HK-2 (cell line): ENCODE measurements around the gene METRNL.

Experiments used
- DNase-seq: peaks from one replicate; pipeline ENCODE4 v3.0.0-alpha.2; 2018; ENCODE audit not compliant: unreplicated experiment

Gene METRNL

DNA sequence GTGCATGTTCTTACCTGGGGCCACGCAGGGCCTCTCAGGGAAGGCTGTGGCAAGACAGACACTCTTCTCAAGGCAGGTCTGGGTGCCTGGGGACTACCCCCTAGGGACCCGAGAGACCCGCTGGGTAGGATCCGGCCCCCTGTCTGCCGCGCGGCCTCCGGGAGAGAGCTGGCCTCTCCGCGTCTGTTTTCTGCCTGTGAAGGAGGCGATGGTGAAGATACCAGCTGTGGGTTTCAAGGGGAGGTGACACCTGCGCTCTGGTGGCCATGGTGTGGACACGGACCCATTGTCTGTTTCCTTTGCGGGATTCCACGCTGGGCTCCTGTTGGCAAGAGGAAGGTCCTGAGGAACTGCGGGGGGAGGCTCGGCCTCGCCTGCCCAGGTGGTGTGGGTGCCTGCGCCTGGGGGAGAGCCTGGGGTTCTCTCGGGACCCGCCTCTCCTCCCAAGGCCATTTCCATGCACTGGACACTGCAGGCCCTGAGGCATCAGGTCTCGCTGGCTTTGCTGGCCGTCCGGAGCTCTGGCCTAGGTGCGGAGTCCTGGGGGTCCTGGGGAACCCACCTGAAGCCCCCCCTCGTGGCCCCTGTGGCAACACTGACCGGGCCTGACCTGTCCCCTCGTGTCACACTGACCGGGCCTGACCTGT lies 12.2 kb upstream of the METRNL start:
- no peak for DNase-seq

DNA sequence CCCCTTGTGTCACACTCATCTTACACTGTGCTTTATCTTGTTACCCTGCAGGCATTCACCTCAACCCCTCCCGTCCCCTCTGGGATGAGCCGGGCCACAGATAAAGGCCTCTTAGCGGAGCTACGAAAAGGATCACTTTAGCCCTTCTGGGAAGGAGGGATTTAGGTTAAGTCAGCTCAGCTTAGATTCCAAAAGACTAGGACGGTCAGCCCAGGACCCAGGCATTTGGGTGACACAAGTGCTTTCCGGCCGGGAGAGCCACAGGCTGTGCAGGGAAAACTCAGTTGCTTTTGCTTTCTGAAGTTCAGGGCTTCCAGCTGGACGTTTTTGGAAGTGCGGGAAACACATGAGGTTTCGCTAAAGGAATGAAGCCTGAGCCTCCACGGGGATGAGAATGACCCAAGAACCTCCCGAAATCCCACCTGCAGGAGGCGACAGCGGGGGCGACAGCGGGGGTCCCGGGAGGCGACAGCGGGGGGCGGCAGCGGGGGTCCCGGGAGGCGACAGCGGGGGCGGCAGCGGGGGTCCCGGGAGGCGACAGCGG lies 11.6 kb upstream of the METRNL start:
- no peak for DNase-seq

DNA sequence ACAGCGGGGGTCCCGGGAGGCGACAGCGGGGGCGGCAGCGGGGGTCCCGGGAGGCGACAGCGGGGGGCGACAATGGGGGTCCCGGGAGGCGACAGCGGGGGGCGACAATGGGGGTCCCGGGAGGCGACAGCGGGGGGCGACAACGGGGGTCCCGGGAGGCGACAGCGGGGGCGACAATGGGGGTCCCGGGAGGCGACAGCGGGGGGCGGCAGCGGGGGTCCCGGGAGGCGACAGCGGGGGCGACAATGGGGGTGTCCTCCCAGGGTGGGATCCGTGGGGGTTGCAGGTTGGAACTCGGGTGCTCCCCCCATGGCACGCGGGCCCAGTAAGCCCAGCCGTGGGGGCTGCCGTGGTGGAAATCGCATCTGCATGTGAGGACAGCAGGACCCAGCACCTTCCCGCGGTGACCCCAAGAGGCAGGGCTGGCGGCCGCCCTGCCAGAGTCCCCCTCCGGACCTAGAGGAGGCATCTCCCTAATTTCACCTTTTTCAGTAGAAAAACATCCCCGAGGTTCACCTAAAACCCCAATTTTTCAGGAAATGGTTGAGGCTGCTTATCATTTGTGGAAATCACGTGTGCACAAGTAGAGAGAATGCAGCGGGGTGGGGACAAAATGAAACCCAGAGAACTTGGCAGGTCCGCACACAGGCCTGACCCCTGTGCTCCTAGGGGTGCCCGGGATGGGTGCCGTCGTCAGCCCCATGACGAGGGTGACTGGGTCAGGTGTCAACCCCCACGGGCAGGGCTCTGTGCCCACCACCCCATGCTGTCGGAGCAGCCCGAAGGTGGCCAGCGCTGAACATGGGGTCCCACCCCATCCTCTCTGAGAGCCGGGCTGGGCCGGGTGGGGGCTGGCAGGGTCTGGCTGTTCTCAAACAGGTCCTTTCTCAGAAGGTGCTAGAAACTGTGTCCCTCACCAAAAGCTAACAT lies 10.5 kb upstream of the METRNL start:
- DNase-seq, result no peak

DNA sequence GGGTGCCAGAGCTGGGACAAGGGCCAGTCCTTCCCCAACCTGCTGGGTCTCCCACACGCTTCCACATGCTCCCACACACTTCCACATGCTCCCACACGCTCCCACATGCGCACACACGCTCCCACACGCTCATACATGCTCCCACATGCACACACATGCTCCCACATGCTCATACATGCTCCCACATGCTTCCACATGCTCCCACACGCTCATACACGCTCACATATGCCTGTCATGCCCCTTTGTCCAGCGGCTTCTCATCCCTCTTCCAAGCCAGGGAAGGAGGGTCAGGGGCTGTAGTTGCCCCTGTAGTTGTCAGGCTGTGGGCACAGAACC lies 9.9 kb upstream of the METRNL start:
- DNase-seq, result no peak

DNA sequence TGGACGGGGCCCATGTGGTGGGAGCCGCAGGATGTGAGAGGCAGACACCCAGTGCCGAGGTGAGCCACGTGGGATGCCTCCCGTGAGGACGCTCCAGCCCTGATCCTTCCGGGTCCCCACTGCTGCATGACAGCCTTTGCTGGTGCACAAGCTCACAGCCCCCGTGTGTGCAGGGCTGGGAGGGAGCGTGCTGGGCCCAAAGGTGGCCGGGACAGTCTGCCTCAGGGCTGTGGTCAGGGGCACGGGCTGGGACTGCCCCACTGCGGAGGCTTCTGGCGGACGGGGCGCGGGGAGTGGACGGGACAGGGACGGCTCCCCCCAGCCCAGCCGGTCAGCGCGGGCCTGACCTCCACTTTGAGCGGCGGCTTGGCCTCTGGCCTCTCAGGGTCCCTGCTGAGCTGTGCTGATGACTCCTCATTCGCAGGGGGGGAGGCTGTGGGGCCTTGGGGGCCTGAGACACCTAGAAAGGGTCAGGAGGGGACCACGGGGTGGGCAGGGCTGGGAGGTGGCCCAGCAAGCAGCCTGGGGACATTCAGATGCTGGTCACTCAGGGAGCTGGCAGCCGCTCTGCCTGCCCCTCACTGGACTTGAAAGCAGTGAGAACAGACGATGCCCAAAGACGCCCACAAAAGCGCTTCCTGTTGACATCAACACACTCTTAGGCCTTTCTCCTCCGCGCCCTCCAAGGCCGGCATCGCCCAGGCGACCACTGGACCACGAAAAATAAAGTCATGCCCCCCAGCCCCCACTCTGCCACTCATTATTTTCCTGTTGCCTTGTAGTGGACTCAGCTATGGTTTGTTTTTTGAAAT lies 9.3 kb upstream of the METRNL start:
- no peak for DNase-seq

DNA sequence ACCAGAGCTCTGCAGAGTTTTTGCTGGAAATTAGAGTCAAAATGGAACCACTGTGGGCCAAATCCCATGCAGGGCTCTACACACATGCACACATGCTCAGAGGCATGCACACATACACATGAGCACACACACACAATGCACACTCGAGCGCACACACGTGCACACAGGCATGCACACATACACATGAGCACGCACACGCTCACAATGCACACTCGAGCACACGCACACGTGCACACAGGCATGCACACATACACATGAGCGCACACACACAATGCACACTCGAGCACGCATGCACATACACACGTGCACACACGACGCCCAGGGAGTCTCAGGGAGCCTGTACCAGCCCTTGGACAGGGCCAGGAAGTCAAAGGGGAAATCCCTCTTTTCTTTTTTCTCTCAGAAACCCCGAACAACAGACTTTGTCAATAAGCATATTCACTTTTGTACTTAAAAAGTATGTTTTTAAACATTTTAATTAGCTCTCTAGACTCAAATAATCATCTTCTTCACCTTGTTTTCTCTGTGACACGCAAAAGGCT lies 8.5 kb upstream of the METRNL start:
- DNase-seq, result no peak

DNA sequence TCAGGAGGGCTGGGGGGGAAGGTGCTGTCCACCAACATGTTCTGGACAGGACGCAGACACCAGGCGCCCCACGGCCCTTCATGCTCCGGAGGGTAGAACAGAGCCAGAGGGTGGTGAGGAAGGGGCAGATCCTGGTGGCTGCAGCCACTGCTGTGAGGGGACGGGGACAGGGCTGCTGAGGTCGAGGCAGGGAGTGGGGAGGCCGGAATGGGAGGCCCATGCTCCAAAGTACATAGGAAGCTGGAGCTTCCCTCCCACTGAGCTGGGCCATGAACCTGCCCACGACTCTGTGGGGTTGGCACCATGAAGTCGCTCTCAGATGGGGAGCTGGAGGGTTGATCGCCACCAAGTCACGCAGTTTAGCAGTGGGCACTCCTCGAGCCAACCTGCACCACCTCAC lies 8.0 kb upstream of the METRNL start:
- DNase-seq, result no peak

DNA sequence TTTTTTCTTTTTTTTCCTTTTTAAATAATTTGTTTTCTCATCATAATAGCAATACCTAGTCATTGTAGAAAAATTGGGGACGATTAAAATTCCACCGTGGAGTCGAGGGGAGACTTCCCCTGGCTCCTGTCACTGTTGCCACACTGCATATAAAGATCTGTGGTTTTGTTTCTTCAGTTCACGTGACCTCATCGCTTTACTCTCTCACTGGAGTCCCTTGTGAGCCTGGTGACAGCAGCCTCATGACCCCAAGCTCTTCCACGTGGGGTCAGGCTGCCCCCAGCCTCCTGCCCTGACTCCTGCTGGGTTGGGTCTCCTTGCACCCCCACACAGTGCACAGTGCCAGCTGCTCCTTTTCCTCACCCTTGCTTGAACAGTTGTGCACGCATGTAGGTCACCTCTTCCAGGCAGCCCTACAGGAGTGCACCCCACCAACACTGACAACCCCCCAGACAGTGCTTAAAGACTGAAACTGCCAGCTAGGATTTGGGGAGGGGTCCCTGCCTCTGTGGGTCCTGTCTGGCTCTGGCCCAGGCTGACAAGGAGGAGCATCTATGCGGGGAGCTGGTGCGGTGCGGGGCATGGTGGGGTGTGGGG lies 7.3 kb upstream of the METRNL start:
- DNase-seq, result no peak

DNA sequence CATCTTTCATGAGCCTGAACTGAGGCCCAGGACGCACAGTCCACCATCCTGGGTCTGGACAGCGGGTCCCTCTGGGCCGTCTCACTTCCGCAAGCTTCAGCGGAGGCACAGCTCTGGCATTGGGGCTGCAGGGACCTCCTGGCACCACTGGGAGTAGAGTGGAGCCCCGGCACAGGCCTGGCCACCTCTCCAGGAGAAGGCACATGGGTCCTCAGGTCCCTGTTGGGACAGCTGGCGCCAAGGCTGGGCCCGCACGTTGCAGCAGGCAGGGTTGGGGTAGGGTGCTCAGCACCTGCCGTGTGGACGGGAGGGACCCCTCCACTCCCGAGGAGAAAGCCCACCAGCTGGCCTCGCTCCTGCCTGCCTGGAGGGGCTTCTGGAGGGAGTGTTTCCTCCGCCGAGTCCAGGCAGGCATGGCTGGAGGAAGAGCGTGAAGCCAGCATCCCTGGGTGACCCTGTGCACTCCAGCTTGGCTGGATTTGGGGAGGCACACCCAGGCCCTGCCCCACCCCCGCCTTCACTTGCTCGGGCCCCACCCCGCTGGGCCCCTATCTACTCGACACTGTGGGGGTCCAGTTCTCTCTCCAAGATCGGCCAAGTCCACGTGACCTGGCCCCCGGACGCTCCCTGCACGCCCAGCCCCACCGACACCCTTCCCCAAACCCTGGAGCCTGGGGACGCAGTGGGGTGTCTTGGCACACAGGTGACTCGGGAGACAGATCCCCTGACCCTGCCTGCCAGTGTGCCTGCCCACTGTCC lies 6.6 kb upstream of the METRNL start:
- no peak for DNase-seq

DNA sequence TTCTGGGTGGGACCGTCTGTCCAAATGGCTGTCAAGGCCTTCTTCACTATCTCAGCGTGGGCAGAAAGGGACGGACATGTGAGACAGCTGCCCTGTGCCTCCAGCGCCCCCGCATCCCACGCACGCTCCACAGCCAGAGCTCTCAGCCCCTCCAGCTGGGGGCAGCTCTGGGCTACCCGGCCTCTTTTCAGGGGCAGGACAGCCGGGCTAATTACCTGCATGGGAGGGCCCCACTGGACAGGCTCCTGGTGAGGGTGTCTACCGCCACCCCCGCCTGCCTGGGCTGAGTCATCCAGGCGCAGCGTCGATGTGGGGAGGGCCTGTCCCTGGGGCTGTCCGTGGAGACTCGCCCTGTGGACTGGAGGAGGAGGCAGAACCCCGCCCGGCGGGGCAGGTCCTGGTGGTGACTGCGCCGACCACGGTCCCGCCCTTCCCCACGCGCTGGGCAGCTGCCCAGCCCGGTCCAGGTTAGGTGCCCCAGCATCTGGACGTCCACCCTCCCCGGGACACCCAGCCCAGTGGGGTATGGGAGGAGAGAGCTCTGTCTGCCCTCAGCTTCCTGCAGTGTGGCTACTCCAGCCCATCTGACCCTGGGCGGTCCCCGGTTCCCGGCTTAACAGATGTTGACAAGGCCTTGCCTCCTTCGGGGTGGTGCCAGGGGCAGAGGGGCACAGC lies 5.9 kb upstream of the METRNL start:
- DNase-seq, result peak; percentile 49

DNA sequence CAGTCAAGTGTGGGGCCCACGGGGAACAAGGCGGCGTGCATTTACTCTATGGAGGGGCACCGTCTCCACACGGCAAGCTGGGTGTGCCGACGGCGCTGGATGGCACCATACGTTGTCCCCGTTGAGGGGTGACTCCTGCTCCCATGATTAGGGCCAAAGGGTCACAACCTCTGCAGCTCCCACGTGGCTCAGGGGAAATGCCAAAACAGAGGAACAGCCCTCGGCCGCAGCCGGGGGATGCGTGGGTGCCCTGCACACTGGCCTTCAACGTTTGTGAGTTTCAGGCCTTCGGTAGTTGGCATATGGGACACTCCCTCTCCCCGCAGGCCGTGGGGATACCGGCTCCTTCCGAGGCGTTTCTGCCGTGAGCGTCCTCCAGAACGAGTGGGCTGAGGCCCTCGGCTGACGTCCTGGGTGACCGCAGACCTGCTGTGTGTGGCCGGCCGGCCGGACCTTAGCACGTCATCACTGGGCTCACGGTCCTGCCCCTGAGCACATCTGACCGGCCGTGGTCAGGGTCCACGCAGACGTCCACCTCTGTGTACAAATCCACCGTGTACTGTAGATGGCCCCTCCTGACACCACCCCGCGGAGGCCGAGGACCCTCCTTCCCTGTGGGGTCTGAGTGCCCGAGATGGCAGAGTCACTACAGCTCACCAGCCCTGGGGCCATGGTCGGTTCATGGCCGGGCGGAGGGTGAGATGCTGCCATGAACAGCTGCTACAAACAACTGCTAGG lies 4.8 kb upstream of the METRNL start:
- DNase-seq, result no peak

DNA sequence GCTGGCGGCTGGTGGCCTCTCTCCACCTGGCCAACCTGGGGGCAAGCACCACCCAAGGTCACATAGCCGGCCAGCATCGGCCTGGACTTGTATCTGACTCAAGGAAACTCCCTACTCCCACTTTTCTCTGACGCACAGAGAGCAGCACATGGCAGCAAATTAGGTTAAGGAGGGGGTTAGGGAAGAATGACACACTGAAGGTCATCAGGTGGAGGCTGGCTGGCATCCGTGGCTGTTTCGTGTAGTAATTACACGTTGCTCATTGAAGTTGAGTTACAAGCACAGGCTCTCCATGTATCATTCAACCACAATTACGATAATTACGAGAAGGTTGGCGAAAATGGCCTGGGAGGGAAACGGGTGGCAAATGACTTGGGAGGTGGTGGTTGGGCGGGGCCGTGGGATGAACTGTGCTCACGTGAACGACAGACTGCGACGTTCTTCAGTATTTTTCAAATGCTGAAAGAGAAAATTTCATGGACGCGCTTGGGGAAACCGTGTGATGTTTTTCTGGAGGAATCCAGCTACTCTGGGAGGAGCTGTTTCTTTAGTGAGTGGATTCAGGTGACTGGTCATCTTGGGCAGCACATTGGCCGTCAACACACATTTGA lies 4.0 kb upstream of the METRNL start:
- DNase-seq, result no peak

DNA sequence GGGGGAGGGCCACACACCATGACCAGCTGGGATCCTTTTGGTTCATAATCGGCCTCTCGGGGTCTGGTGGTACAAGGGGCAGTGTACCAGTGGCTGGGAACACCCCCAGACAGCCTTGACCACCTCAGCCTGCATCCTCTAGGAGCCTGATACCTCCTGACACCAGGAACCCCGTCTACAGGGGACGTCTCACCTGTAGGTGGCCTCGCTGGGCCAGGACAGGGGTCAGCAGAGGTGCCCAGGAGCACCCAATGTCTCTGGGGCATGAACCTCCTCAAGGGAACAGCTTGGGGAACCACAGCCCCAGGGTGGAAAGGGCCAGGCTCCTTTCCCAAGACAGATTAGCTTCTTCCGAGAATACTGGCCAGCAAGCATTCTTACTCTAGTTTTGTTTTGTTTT lies 2.5 kb upstream of the METRNL start:
- no peak for DNase-seq

DNA sequence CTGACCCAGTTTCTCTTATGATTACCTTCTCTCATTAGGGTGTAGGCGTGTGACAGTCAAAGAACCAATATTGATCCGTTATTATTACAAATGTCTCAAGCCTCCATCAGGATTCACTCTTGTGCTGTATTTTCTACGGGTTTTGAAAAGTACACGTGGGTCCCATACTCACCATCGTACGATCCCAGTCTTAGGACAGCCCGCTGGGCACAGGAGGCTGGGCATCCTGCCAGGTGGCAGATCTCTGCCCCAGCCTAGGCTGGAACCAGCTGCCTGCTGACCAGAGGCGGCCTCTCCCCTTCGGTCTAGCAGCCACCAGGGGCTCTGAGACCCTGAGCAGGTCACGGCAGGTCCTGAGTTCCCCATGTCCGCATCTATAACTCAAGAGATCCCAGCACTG lies 2.0 kb upstream of the METRNL start:
- DNase-seq, result no peak

DNA sequence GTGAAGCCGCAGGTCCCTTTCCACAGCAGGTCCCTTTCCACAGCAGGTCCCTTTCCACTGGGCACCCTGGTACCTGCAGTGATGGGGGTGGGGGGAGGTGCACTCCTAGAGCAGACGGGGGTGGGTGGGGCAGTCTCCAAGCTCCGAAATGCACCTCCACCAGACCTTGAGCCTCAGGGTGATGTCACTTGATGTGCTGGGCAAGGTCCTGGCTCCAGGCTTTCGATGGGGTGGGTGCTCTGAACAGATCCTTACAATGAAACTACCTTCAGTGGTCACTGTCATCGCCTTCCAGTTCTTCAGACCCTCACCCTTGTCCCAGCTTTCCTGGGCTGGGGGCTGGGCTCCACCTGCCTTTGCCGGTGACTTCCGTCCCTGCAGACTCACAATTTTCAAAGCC lies 1.5 kb upstream of the METRNL start:
- DNase-seq, result no peak

DNA sequence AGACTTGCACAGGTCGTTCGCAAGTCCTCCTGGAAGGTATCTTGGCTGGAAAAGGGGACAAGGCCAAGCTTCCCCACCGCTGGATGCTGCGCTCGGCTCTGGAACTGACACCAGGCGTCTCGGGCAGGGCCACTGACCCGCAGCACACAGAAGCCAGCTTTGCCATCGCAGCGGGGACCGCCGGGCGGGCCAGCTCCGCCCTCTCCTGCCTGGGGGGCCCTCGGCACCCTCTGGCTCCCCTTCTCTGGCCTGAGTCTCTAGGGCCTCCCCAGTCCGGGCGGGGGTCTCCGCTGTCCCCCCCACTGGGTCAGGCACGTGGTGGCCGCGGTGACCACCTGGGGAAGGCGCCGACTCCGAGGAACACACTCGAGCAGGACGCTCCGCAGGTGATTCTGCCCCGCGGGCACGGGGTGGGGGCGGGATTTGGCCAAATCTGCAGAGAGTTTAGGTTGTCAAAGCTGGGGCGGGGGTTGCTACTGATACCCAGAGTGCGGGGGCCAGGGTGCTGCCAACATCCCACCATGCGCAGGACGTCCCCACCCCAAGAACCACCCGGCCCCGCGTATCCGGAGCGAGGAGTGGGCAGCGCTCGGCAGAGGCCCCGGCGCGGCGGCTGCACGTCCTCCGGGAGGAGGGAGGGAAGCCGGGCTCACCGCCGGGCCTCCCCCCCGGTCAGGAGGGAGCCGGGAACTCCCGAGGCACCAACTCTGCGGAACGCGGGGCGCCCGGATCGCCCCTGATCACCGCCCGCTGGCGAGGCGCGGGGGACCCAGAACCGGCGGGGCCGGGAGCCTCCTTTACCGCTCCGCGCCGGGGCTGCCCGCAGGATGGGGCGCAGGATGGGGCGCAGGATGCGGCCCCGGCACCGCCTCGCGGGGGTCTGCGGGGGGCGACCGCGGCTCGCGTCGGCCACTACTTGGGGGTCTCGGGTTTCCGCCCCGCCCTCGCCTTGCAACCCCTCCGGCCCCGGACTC lies 744 bp upstream of the METRNL start:
- DNase-seq, result no peak

DNA sequence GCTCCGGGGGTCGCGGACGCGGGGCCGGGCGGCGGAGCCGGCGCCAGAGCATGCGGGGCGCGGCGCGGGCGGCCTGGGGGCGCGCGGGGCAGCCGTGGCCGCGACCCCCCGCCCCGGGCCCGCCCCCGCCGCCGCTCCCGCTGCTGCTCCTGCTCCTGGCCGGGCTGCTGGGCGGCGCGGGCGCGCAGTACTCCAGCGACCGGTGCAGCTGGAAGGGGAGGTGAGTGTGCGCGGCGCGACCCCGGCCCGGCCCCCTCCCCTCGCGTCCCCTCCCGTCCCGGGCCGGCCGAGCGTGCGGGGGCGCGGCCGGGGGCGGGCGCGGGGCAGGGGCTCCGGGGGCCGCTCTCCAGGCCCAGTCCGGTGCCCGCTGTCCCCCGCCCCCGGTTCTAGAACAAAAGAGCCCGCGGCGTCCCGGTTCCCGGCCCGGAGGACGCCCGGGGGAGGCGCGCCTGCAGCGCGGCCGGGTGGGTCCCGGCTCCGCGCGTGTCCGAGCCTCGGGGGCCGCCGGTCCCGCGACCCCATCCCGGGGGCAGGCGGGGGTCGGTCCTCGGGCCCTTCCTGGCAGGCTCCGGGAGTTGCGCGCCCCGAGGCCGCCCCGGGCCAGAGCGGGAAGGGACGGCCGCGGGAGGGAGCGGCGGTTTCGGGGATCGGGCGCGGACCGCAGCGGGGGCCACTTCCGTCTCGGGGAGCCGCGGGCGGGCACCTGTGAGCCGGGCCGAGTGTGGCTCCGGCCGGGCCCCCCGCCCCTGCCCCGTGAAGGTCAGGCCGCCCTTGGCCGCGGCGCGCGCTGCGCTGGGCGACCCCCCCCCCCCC lies 563 bp downstream of the METRNL start:
- no peak for DNase-seq
